ENCODE results near the gene RHBDL3. TPM values are rescaled to one million over a fixed set of nuclear protein-coding genes. Genes with fewer than 3 reads are reported as not detected.
A peak's percentile ranks its signal among the peaks of the same experiment; 100 is the strongest.
"Not testable (repeated sequence)": the region's sequence is repeated elsewhere in the genome, so short reads cannot be mapped to it uniquely, and the experiment has no call there.

RHBDL3 gene
- 0.10 and 1.6 TPM in 2 replicates for total RNA-seq (2014; rRNA removed; shearing (Covaris generic))

- in situ Hi-C loops (cut with HindIII; ENCODE audit: low sequenced_read_pairs): no loop called here
These were observed at the start of gene RHBDL3 for GRCh38 chr17:32265192-32265923. Gene RHBDL3 (plus strand): TSS chr17:32265832. CDS start chr17:32266190, 358 bp downstream.

GRCh38 chr17:32222621-32223020 is 43.0 kb upstream of the RHBDL3 start:
- in situ Hi-C loops (cut with HindIII; ENCODE audit: low sequenced_read_pairs): no loop called here
- peak; percentile 8 for DNase-seq (ENCODE audit: low spot score)

More at GRCh38 chr17:32265192-32265923, at the start of gene RHBDL3:
- DNase-seq (ENCODE audit: low spot score): peak; percentile 39

- in situ Hi-C loops (cut with HindIII; ENCODE audit: low sequenced_read_pairs): no loop called here
- DNase-seq (ENCODE audit: low spot score): no peak
These were observed 41.9 kb upstream of the RHBDL3 start for GRCh38 chr17:32223703-32224102.

- DNase-seq (ENCODE audit: low spot score): no peak
- in situ Hi-C loops (cut with HindIII; ENCODE audit: low sequenced_read_pairs): no loop called here
These were observed 38.7 kb upstream of the RHBDL3 start for GRCh38 chr17:32226886-32227285.

- no peak for DNase-seq (ENCODE audit: low spot score)
- in situ Hi-C loops (cut with HindIII; ENCODE audit: low sequenced_read_pairs): no loop called here
These were observed 37.7 kb upstream of the RHBDL3 start for GRCh38 chr17:32227910-32228309.

GRCh38 chr17:32235588-32235987 is 30.0 kb upstream of the RHBDL3 start:
- no peak for DNase-seq (ENCODE audit: low spot score)
- in situ Hi-C loops (cut with HindIII; ENCODE audit: low sequenced_read_pairs): no loop called here

- no peak for DNase-seq (ENCODE audit: low spot score)
- in situ Hi-C loops (cut with HindIII; ENCODE audit: low sequenced_read_pairs): no loop called here
These were observed 26.2 kb upstream of the RHBDL3 start for GRCh38 chr17:32239456-32239855.

- peak; percentile 92 for DNase-seq (ENCODE audit: low spot score)
These were observed 24.9 kb upstream of the RHBDL3 start for GRCh38 chr17:32240750-32241149.

GRCh38 chr17:32241640-32242039 is 24.0 kb upstream of the RHBDL3 start:
- no peak for DNase-seq (ENCODE audit: low spot score)
- in situ Hi-C loops (cut with HindIII; ENCODE audit: low sequenced_read_pairs): no loop called here

More at GRCh38 chr17:32240750-32241149, 24.9 kb upstream of the RHBDL3 start:
- in situ Hi-C loops (cut with HindIII; ENCODE audit: low sequenced_read_pairs): no loop called here

GRCh38 chr17:32249475-32249874 is 16.2 kb upstream of the RHBDL3 start:
- in situ Hi-C loops (cut with HindIII; ENCODE audit: low sequenced_read_pairs): no loop called here
- DNase-seq (ENCODE audit: low spot score): no peak

- in situ Hi-C loops (cut with HindIII; ENCODE audit: low sequenced_read_pairs): no loop called here
- peak; percentile 92 for DNase-seq (ENCODE audit: low spot score)
These were observed 12.5 kb upstream of the RHBDL3 start for GRCh38 chr17:32253117-32253611.

- in situ Hi-C loops (cut with HindIII; ENCODE audit: low sequenced_read_pairs): no loop called here
- no peak for DNase-seq (ENCODE audit: low spot score)
These were observed 9.5 kb upstream of the RHBDL3 start for GRCh38 chr17:32256012-32256700.

- in situ Hi-C loops (cut with HindIII; ENCODE audit: low sequenced_read_pairs): no loop called here
- no peak for DNase-seq (ENCODE audit: low spot score)
These were observed 9.0 kb upstream of the RHBDL3 start for GRCh38 chr17:32256701-32257019.

- in situ Hi-C loops (cut with HindIII; ENCODE audit: low sequenced_read_pairs): no loop called here
- no peak for DNase-seq (ENCODE audit: low spot score)
These were observed 7.1 kb upstream of the RHBDL3 start for GRCh38 chr17:32258383-32259140.

GRCh38 chr17:32259586-32259985 is 6.0 kb upstream of the RHBDL3 start:
- in situ Hi-C loops (cut with HindIII; ENCODE audit: low sequenced_read_pairs): no loop called here
- no peak for DNase-seq (ENCODE audit: low spot score)

GRCh38 chr17:32261417-32261736 is 4.3 kb upstream of the RHBDL3 start:
- no peak for DNase-seq (ENCODE audit: low spot score)
- in situ Hi-C loops (cut with HindIII; ENCODE audit: low sequenced_read_pairs): no loop called here

GRCh38 chr17:32261936-32262510 is 3.6 kb upstream of the RHBDL3 start:
- no peak for DNase-seq (ENCODE audit: low spot score)
- in situ Hi-C loops (cut with HindIII; ENCODE audit: low sequenced_read_pairs): no loop called here

GRCh38 chr17:32263515-32263914 is 2.1 kb upstream of the RHBDL3 start:
- in situ Hi-C loops (cut with HindIII; ENCODE audit: low sequenced_read_pairs); DNase-seq (ENCODE audit: low spot score): not testable (repeated sequence)

GRCh38 chr17:32264140-32264799 is 1.4 kb upstream of the RHBDL3 start:
- DNase-seq (ENCODE audit: low spot score): no peak
- in situ Hi-C loops (cut with HindIII; ENCODE audit: low sequenced_read_pairs): no loop called here

All from G401 (cell line).